HepG2 (cell line): ENCODE data around the gene FOXRED2. TPM values are rescaled to one million over a fixed set of nuclear protein-coding genes. Genes with fewer than 3 reads are reported as not detected.

Experiments
- ATAC-seq: fragments of 200-7000 bp; cut with Tn5 transposase; 3 replicates; pipeline ENCODE4 v1.9.1; 2020; ENCODE audit warnings: mild to moderate bottlenecking, moderate library complexity
- BruUV-seq: library from RNA; stranded (reverse); fragments of 400-500 nt; replicated peaks from 2 replicates; lab custom pipeline; 2021; lab: Mats Ljungman, UMichigan
- CTCF ChIA-PET: fragments of 300-600 bp; formaldehyde crosslinking; extraction: SDS; loops from one replicate; lab custom pipeline; 2021; ENCODE audit warnings: low total read pairs, inconsistent platforms, low intra/inter-chr PET ratio; lab: Yijun Ruan, JAX
- POLR2A ChIA-PET: fragments of 350-600 bp; sonication (Branson Sonifier 250); formaldehyde crosslinking; loops from one replicate; lab custom pipeline; 2020; ENCODE audit warnings: antibody characterized with exemption, inconsistent platforms; lab: Yijun Ruan, JAX
- DNase-seq: peaks from one replicate; pipeline ENCODE4 v3.0.0-alpha.2; 2015; ENCODE audit warnings: low spot score
- FAIRE-seq: peaks from 3 replicates; lab custom pipeline; 2011; peaks lifted over from hg19 to GRCh38; lab: Jason Lieb, UNC
- H2AFZ ChIP-seq: one replicate; pipeline ENCODE4 v1.6.1; 2011; ENCODE audit warnings: low read length, inconsistent platforms
- H3K27ac ChIP-seq: fragments of 300-600 bp; 3 replicates; pipeline ENCODE4 v1.8.0; 2011; ENCODE audit warnings: mixed run types, mild to moderate bottlenecking, mixed read lengths, low read length, inconsistent platforms; ENCODE audit not compliant: insufficient read depth; ENCODE audit errors: extremely low read length
- H3K27me3 ChIP-seq, 2 experiments: fragments of 200-600 bp in 1 of 2; 2 replicates in 1 of 2; 3 replicates in 1 of 2; pipeline versions ENCODE4 v1.6.0 to v1.8.0; 2011; ENCODE audit warnings: low read length in 2 of 2, mild to moderate bottlenecking in 2 of 2, moderate library complexity in 2 of 2, inconsistent platforms in 1 of 2; ENCODE audit not compliant: insufficient read depth in 2 of 2, control insufficient read depth in 1 of 2
- H3K36me3 ChIP-seq, 2 experiments: fragments of 200-600 bp in 1 of 2; replicated peaks in 1 of 2; 2 replicates in 1 of 2; 3 replicates in 1 of 2; pipeline versions ENCODE4 v1.5.1 to v1.8.0; 2011; ENCODE audit warnings: low read length in 2 of 2, inconsistent platforms in 1 of 2; ENCODE audit not compliant: insufficient read depth in 2 of 2, control insufficient read depth in 1 of 2
- H3K4me1 ChIP-seq: 2 replicates; pipeline ENCODE4 v1.5.1; 2012; ENCODE audit warnings: low read length, inconsistent platforms; ENCODE audit not compliant: insufficient read depth
- H3K4me2 ChIP-seq: 2 replicates; pipeline ENCODE4 v1.6.0; 2011; ENCODE audit warnings: low read depth, low read length, inconsistent platforms
- H3K4me3 ChIP-seq, 3 experiments: fragments of 200-600 bp in 1 of 3; sonication (generic), shearing (Covaris generic) in 1 of 3; replicated peaks in 1 of 3; 2 replicates each; pipeline ENCODE4 v1.5.1; 2011 to 2016; ENCODE audit warnings: low read length in 3 of 3, inconsistent platforms in 2 of 3, low read depth in 2 of 3, mild to moderate bottlenecking in 2 of 3, control low read depth in 1 of 3, mixed read lengths in 1 of 3; ENCODE audit not compliant: insufficient read depth in 1 of 3
- H3K79me2 ChIP-seq: one replicate; pipeline ENCODE4 v1.6.1; 2011; ENCODE audit warnings: low read length, inconsistent platforms; ENCODE audit not compliant: insufficient read depth
- H3K9ac ChIP-seq: 2 replicates; pipeline ENCODE4 v1.6.0; 2011; ENCODE audit warnings: mild to moderate bottlenecking, low read depth, low read length, inconsistent platforms; ENCODE audit not compliant: insufficient read depth
- H3K9me3 ChIP-seq: 2 replicates; pipeline ENCODE4 v1.5.1; 2012; ENCODE audit warnings: mild to moderate bottlenecking, low read length
- H4K20me1 ChIP-seq: 2 replicates; pipeline ENCODE4 v1.6.0; 2011; ENCODE audit warnings: inconsistent platforms, mild to moderate bottlenecking, low read length, moderate library complexity; ENCODE audit not compliant: insufficient read depth
- HDAC6 ChIP-seq: fragments of 200-600 bp; sonication (generic); IDR thresholded peaks from 2 replicates; pipeline ENCODE4 v1.7.0; 2017; ENCODE audit warnings: mild to moderate bottlenecking, antibody characterized with exemption, low read length, low read depth
- SMAD9 ChIP-seq: sonication (generic); formaldehyde crosslinking; IDR thresholded peaks from 2 replicates; pipeline ENCODE4 v1.5.1; 2020; ENCODE audit warnings: mild to moderate bottlenecking, missing genetic modification reagents
- WGBS: methylation state at CpG from one replicate; pipeline ENCODE4 v1.1.6; 2017; ENCODE audit warnings: low lambda C conversion rate; 5-methylcytosine and 5-hydroxymethylcytosine counted together
- in situ Hi-C: cut with HindIII; loops from 2 replicates; pipeline ENCODE4 v1.10.0; 2017; ENCODE audit warnings: low pct_unique_long_range_greater_than_20kb; ENCODE audit not compliant: extremely low pct_ligation_motif_present
- intact Hi-C: fragments of 100-400 bp; cut with micrococcal nuclease; formaldehyde crosslinking; loops from one replicate; pipeline ENCODE4 v1.10.0; 2022; ENCODE audit not compliant: unreplicated experiment
- polyA plus RNA-seq, 8 experiments: library from polyadenylated mRNA; depleted of rRNA in 3 of 8; stranded (reverse) in 7 of 8; unstranded in 1 of 8; fragments of >200 nt; fragmentation: Illumina TruSeq in 4 of 8; extraction: Trizol in 4 of 8; gene quantifications; 2 replicates each; pipeline versions ENCODE4 v1.2.1 to v1.2.3, GENCODE V29; 2011 to 2016; ENCODE audit warnings: low read depth in 4 of 8, missing spikeins in 1 of 8, mixed read lengths in 1 of 8; ENCODE audit not compliant: insufficient read depth in 1 of 8
- total RNA-seq, 5 experiments: library from RNA; depleted of rRNA; stranded (reverse); fragments of >200 nt; fragmentation: Illumina TruSeq; extraction: Trizol; gene quantifications; 2 replicates each; pipeline ENCODE4 v1.2.3, GENCODE V29; 2016; ENCODE audit warnings: low read depth in 1 of 5
- TF ChIP-seq, protein P1 (sequence below): sonication (generic); formaldehyde crosslinking; IDR thresholded peaks from 2 replicates; pipeline ENCODE4 v1.5.0; 2020; ENCODE audit warnings: mild to moderate bottlenecking, missing genetic modification reagents
- TF ChIP-seq, protein P2 (sequence below): IDR thresholded peaks from 2 replicates; pipeline ENCODE4 v1.4.0; 2020; ENCODE audit warnings: mild to moderate bottlenecking, missing genetic modification reagents
- TF ChIP-seq, protein P3 (sequence below): sonication (generic); formaldehyde crosslinking; IDR thresholded peaks from 2 replicates; pipeline ENCODE4 v1.4.0; 2020; ENCODE audit warnings: mild to moderate bottlenecking, missing genetic modification reagents
- TF ChIP-seq, protein P4 (sequence below): IDR thresholded peaks from 2 replicates; pipeline ENCODE4 v1.6.1; 2016

FOXRED2 gene
- total and polyA plus RNA-seq, 2 of the 13 experiments (the other 11 are each of a cell fraction or from before 2014, with no cell fraction given) = 9.3 to 28.1 TPM

DNA sequence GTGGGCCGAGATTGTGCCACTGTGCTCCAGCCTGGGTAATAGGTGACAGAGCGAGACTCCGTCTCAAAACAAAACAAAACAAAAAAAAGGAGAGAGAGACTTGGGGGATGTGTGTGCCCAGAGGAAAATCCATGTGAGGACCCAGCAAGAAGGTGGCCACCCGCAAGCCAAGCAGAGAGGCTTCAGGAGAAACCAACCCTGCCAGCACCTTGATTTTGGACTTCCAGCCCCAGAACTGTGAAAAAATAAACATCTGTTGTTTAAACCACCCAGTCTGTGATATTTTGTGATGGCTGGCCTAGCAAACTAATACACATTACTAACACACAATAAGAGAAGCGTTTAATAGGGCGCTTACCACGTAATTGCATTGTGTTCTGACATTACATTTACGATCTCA lies 46.6 kb downstream of the FOXRED2 start:
- no peak overlapping the region for H3K27ac ChIP-seq
- FAIRE-seq = no peak
- H3K9me3 ChIP-seq = no peaks in the 10 kb centered on the region
- intact Hi-C loops = no loop called here
- no peaks in the 10 kb centered on the region for H3K79me2 ChIP-seq
- DNase-seq = no peak
- H3K4me1 ChIP-seq = peaks cover 68% of the 10 kb centered on the region
- ChIA-PET CTCF (no interaction called here), POLR2A (interaction anchor here (1.0 to 2.1 kb wide), 7 partner anchors 22 to 110 kb away, joined by 3 to 7 read pairs (median 4); partner anchors contain the start of genes MYH9 and TXN2)
- H3K9ac ChIP-seq = no peak overlapping the region
- BruUV-seq = no TSS peak
- 77% methylated on average over 8 of the region's 8 CpGs for WGBS
- TF ChIP-seq, protein P1, sequence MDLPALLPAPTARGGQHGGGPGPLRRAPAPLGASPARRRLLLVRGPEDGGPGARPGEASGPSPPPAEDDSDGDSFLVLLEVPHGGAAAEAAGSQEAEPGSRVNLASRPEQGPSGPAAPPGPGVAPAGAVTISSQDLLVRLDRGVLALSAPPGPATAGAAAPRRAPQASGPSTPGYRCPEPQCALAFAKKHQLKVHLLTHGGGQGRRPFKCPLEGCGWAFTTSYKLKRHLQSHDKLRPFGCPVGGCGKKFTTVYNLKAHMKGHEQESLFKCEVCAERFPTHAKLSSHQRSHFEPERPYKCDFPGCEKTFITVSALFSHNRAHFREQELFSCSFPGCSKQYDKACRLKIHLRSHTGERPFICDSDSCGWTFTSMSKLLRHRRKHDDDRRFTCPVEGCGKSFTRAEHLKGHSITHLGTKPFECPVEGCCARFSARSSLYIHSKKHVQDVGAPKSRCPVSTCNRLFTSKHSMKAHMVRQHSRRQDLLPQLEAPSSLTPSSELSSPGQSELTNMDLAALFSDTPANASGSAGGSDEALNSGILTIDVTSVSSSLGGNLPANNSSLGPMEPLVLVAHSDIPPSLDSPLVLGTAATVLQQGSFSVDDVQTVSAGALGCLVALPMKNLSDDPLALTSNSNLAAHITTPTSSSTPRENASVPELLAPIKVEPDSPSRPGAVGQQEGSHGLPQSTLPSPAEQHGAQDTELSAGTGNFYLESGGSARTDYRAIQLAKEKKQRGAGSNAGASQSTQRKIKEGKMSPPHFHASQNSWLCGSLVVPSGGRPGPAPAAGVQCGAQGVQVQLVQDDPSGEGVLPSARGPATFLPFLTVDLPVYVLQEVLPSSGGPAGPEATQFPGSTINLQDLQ = no peak
- TF ChIP-seq, protein P2, sequence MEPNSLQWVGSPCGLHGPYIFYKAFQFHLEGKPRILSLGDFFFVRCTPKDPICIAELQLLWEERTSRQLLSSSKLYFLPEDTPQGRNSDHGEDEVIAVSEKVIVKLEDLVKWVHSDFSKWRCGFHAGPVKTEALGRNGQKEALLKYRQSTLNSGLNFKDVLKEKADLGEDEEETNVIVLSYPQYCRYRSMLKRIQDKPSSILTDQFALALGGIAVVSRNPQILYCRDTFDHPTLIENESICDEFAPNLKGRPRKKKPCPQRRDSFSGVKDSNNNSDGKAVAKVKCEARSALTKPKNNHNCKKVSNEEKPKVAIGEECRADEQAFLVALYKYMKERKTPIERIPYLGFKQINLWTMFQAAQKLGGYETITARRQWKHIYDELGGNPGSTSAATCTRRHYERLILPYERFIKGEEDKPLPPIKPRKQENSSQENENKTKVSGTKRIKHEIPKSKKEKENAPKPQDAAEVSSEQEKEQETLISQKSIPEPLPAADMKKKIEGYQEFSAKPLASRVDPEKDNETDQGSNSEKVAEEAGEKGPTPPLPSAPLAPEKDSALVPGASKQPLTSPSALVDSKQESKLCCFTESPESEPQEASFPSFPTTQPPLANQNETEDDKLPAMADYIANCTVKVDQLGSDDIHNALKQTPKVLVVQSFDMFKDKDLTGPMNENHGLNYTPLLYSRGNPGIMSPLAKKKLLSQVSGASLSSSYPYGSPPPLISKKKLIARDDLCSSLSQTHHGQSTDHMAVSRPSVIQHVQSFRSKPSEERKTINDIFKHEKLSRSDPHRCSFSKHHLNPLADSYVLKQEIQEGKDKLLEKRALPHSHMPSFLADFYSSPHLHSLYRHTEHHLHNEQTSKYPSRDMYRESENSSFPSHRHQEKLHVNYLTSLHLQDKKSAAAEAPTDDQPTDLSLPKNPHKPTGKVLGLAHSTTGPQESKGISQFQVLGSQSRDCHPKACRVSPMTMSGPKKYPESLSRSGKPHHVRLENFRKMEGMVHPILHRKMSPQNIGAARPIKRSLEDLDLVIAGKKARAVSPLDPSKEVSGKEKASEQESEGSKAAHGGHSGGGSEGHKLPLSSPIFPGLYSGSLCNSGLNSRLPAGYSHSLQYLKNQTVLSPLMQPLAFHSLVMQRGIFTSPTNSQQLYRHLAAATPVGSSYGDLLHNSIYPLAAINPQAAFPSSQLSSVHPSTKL = no peak
- TF ChIP-seq, protein P3, sequence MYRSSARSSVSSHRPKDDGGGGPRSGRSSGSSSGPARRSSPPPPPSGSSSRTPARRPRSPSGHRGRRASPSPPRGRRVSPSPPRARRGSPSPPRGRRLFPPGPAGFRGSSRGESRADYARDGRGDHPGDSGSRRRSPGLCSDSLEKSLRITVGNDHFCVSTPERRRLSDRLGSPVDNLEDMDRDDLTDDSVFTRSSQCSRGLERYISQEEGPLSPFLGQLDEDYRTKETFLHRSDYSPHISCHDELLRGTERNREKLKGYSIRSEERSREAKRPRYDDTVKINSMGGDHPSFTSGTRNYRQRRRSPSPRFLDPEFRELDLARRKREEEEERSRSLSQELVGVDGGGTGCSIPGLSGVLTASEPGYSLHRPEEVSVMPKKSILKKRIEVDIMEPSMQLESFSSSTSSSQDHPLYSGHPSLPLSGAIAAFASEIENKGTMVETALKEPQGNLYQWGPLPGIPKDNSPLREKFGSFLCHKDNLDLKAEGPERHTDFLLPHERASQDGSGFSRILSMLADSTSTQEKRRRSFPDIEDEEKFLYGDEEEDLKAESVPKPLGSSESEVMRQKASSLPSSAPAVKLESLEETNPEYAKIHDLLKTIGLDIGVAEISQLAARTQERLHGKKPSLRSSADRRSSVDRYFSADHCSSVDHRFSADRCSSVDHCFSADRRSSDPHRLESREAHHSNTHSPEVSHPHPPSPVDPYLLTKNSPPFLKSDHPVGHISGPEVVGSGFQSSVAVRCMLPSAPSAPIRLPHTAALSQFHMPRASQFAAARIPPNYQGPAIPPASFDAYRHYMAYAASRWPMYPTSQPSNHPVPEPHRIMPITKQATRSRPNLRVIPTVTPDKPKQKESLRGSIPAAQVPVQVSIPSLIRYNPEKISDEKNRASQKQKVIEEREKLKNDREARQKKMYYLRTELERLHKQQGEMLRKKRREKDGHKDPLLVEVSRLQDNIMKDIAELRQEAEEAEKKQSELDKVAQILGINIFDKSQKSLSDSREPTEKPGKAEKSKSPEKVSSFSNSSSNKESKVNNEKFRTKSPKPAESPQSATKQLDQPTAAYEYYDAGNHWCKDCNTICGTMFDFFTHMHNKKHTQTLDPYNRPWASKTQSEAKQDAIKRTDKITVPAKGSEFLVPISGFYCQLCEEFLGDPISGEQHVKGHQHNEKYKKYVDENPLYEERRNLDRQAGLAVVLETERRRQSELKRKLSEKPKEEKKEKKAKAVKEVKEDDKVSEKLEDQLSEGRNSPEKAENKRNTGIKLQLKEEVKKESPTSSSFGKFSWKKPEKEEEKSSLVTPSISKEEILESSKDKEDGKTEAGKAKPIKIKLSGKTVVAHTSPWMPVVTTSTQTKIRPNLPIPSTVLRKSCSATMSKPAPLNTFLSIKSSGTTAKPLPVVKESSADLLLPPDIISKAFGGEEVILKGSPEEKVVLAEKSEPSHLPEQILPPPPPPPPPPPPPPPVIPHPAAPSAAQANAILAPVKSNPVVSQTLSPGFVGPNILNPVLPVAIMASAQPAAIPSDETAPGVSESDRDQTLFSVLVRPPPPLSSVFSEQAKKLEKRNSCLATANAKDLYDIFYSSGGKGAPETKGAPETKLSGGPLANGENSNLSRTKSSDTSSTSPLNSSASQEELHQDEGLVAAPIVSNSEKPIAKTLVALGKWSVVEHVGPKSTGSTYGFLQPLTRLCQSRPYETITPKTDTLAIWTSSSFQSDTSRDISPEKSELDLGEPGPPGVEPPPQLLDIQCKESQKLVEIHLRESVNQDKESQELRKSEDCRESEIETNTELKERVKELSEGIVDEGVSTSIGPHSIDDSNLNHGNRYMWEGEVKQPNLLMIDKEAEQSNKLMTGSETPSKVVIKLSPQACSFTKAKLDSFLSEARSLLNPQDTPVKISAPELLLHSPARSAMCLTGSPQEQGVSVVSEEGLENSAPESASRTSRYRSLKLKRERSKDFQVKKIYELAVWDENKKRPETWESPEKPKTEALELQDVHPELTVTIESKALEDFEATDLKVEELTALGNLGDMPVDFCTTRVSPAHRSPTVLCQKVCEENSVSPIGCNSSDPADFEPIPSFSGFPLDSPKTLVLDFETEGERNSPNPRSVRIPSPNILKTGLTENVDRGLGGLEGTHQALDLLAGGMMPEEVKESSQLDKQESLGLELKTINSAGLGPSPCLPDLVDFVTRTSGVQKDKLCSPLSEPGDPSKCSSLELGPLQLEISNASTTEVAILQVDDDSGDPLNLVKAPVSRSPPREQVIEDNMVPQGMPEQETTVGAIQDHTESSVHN (CRISPR knock-in tag) = no peak
- TF ChIP-seq HDAC6 (no peak), SMAD9 (CRISPR knock-in tag) (no peak)
- TF ChIP-seq, protein P4, sequence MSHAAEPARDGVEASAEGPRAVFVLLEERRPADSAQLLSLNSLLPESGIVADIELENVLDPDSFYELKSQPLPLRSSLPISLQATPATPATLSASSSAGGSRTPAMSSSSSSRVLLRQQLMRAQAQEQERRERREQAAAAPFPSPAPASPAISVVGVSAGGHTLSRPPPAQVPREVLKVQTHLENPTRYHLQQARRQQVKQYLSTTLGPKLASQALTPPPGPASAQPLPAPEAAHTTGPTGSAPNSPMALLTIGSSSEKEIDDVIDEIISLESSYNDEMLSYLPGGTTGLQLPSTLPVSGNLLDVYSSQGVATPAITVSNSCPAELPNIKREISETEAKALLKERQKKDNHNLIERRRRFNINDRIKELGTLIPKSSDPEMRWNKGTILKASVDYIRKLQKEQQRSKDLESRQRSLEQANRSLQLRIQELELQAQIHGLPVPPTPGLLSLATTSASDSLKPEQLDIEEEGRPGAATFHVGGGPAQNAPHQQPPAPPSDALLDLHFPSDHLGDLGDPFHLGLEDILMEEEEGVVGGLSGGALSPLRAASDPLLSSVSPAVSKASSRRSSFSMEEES = no peak
- no peaks in the 10 kb centered on the region; a peak in 1 of 5 replicates for H3K27me3 ChIP-seq
- no peaks in the 10 kb centered on the region for H3K36me3 ChIP-seq
- no peak overlapping the region for H2AFZ ChIP-seq
- no peaks in the 10 kb centered on the region for H4K20me1 ChIP-seq
- H3K4me2 ChIP-seq = peak overlapping the region; percentile 21; the same call in 1 of the 2 replicates
- in situ Hi-C loops = no loop called here
- no peak overlapping the region for H3K4me3 ChIP-seq
- ATAC-seq = no peak
